ENCODE measurements around the gene CXCL13.
"Not testable (repeated sequence)": the region's sequence is repeated elsewhere in the genome, so short reads cannot be mapped to it uniquely, and the experiment has no call there.

CXCL13 gene

DNA sequence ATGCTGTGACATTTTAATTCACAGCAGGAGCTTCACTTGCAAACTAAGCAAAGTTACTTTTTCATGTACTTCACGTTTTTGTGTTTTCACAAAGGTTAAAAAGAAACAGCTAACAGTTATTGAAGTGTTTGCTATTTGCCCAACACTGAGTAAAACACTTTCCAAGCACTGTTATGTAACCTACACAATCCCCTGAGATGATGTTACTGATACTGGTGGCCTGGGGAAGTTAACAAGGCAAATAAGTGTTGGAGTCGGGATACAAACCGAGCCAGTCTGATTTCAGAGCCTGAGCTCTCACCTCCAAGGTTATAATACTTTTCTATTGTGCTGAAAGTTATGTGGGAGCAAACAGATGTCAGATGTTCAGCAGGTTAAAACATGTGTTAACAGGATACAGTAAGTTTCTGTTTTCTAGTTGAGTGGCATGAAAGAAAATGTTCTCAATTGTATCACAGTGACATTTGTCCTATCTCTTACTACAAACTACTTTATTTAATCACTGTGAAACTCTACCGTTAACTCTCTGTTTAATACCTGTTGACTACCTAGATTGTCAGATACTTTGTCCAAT lies 3.9 kb upstream of the CXCL13 start:
- no peak for DNase-seq (ENCODE audit: low read depth in 2 of 2)

DNA sequence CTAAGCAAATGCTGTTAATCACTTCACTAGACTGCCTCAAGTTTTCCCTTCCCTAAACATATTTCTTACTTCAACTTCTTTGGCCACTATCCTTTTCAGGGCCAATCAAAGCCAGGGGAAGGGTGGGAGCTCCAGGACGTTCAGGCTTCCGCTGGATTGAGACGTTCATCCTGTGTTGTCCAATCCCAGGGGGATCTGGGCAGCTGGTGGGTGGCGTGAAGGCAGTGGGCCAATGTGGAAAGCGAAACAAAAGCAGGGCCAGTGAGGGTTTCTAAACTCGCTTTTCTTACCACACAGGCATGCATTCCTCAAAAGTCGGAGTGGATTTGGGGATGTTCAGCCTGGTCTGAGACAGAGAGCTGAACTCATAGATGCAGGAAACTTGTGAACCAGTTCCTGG lies 7.6 kb downstream of the CXCL13 start:
- no peak for DNase-seq (ENCODE audit: low read depth in 2 of 2)

DNA sequence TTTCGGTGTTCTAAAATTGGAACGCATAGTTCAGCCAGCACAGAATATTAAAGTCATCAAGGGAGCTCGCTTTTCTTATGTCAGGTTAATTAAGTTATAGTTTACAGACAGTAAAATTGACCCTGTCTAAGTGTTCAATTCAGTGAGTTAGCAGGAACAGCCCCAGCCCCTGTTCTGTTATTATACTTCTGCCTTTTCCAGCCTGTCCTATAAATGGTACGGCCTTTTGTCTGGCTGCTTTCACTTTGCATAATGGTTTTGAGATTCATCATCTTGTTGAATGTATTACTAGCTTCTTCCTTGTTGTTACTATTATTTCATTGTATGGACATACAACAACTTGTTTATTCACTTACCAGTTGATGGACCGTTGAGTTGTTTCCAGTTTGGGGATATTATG lies 9.5 kb downstream of the CXCL13 start:
- no peak for DNase-seq (ENCODE audit: low read depth in 2 of 2)

DNA sequence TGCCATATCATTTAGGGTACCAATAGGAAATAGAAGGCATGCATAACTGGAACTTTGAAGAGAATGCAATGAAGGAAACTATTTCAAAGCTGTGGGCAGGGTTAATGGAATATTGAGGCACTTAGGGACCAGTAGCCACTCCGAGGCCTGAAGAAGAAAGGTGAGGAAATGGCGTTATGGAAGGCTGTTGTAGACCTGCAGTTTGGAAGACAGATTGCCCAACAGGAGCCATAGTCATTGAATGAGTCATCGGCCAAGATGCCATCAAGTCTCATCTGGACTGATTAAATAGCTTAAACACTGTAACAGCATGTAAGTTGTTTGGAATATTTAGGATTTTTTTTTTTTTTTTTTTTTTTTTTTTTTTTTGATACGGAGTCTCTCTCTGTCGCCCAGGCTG lies 11.6 kb downstream of the CXCL13 start:
- DNase-seq (ENCODE audit: low read depth in 2 of 2): no peak

DNA sequence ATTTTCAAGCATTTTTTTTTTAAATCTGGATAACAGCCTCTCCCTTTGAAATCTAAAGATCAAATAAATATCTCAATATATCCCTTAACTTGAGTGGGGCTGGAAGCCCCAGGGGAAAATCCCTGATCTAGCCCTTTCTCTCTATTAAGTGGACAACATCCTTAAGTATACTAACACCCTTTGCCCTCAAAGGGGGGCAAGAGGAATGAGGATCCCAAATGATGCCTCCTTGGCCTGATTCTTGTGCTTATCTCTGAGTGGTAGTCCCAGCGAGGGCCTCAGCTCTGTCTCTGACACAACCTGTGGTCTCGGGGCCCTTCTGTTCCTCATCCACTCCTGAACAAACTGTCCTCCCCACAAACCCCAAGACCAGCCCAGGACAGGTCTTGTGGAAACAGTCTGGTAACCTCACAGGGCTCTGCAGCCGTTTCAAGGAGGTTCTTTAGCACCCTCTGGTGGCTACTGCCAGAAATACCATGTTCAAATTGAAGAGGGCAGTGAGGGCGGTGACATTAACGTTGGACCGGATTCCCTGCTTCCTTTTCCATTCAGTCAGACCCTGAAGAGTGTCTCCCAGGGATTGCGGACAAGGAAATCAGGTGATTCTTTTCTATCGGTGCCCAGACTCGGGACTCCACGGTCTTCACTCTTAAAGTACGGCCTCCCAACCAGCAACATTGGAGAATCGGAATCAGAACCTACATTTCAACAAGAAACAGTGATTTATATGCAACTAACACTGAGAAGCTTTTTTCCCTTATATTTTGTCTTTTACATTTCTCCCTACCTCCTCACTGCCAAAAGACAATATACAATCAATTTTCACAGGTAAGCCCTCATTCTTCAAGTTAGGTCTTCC lies 13.0 kb downstream of the CXCL13 start:
- peak; percentile 33 to 53 for DNase-seq (ENCODE audit: low read depth in 2 of 2)

DNA sequence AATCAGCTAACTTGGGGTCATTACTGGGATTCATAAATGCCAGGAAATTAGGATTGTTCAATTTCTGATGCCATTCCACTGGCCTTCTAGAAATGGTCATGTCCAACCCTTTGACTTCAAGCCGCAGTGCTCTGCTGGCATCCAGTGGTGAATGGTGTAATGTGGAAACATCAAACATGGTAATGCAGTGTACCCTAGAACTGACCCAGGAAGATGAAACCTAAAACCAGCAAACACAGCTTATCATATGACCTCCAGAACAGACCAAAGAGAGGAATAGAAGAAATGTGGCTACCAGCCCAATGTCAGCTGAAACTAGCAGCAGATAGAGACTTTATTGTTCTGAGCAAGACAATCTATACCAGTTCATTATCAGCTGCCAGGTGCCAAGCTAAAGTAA lies 13.8 kb downstream of the CXCL13 start:
- no peak for DNase-seq (ENCODE audit: low read depth in 2 of 2)

DNA sequence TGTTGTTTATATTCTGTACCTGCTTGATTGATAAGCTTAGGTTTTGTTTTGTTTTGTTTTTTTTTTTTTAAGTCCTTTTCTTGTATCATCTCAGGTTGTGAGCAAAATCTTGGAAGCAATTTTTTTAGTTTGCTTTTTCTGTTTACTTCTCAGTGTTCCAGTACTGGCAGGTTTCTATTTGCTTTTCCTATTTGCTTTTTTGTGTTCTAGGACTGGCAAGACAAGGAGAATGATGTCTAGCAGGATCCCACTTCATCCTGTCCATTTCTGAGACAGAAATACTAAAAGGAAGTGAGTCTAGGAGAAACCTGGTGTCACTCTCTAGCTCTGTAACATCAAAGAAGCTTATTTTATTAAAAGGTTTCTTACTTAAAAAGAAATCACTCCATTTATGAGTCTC lies 15.6 kb downstream of the CXCL13 start:
- no peak for DNase-seq (ENCODE audit: low read depth in 2 of 2)

DNA sequence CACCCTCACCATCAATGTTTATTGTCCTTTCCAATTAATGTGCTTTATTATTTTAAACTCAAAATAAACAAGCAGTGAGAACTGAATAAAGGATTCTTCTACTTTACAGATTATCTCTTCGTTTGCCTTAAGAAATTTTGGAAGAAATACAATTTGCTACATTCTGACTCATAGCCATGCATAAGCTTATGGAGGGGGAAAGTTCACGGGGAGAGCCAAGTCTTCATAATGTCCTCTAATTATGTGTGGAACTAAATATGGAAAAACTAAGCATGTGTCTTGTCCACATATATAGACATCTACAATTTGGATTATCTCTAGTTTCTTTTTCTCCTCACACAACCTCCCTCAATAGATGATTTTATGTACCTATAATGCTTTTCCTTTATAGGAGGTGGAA lies 17.5 kb downstream of the CXCL13 start:
- no peak for DNase-seq (ENCODE audit: low read depth in 2 of 2)

DNA sequence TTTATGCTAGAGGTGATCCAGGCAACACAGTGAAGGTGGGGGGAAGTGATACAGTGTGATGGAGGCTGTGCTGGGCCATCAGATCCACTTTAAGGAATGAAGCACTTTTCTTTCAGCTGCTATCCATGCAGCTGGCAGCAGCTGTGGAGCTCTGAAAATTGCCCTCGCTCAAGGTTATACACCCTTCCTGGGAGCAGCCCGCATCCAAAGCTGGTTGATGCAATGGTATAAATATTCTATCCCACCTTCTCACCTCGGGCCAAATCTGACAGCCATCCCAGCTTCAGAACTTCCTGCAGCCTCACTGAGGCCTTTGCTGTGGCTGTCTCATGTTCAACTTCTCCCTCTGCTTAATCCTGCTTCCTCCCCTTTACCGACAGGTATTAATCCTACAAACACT lies 18.6 kb downstream of the CXCL13 start:
- no peak for DNase-seq (ENCODE audit: low read depth in 2 of 2)

DNA sequence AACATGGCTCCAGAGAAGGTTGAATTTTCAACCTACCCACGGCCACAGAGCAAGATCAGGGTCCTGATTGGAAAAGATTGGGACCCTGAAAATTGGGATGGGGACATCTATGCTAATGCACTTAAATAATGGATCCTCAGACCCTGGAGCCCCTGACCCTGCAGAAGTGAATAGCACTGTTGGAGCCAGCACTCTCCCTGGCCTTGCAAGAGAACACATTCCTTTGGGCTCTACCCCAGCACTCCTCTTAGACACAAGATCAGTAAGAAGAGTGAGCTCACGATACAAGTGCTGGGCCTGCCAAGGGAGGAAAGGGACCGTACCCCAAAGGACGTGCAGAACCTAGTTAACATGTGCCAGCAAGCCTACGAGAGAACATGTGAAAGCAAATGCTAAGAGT lies 19.9 kb downstream of the CXCL13 start:
- DNase-seq (ENCODE audit: low read depth in 2 of 2): no peak

DNA sequence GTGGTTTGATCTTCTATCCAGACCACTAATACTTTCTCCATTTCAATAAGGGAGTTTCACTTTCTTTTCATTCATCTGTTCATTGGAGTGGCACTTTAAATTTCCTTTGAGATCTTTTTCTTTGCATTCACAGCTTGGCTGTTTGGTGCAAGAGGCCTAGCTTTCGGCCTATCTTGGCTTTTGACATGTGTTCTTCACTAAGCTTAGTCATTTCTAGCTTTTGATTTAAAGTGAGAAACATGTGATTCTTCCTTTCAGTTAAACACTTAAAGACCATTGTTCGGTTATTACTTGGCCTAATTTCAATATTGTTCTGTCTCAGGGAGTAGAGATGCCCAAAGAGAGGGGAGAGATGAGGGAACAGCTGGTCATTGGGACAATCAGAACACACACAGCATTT lies 24.3 kb downstream of the CXCL13 start:
- DNase-seq (ENCODE audit: low read depth in 2 of 2): no peak

DNA sequence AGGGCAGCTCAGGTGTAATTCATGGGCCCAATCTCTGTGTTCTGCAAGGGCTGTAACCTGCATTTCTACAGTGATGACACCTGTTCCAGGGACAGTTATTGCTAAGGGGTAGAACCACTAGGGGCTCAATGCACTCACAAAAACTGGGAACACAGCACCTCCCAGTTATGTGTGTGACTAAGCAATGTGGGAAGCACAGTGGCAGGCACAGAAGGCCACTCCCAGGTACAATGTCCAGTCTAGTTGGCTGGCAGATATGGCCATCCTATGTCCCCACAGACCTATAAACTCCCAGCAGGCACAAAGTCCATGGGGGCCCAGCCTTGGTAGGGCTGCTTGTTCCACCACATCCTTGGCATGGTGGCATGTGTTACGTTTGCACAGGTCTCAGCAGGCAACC lies 25.7 kb downstream of the CXCL13 start:
- no peak for DNase-seq (ENCODE audit: low read depth in 2 of 2)

DNA sequence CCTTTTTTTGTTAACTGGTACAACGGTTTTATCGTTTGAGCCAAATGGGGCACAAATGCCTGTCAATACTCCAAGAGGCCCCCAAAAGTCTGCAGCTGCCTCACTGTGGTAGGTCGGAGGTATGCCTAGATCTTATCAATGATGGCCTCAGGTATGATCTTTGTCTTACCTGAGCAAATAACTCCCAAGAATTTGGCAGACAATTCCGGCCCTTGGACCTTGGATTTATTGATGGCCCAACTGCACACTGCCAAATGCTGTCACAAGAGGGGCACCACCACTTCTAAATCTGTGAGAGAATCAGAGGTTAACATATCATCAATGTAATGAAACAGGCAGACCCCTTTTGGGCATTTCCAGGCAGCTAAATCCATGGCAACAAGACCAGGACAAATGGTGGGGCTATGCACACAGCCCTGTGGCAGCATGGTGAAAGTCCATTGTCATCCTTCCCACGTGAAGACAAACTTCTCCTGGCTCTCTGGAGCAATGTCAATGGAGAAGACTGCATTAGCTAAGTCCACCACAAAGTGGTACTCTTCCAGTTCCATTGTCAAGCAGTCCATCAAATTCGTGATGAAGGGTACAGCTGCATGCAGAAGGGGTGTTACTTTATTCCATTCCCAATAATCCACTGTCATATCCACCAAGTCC lies 28.6 kb downstream of the CXCL13 start:
- no peak for DNase-seq (ENCODE audit: low read depth in 2 of 2)

DNA sequence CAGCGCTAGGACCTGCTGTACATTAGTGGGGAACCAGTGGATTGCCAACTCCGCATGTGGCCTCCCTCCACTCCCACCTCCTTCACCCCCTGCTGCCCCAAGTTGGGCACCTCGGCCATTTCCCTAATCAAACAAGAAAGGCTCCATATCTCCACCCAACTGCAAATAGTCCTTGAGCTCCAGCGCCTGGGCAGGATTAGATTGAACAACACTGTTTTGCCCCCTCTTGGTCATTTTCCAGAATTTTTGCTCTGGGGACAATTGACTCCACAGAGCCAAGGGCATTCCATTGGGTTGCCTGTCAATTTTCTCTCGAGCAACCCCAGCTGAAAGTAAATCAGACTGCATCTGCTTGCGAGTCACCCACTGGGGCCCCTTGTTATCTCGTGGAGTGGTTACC lies 29.6 kb downstream of the CXCL13 start:
- DNase-seq (ENCODE audit: low read depth in 2 of 2): no peak

DNA sequence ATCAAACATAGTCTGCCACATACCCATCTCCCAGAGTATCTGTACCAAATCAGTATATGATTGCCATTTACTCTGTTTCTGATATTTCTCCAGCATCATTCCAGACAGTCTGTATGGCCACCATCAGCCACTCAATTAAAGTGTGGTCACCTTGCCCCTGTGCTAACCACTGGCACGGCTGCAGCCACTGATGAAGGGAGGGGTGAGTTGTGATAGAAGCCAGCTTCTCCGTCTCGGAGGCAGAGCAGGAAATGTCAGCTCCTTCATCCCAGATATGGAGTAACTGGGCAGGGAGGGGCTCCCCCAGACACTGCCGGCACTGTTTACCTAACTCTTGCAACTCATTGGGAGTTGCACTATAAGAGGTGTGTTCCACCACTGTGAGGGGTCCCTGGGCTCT lies 30.3 kb downstream of the CXCL13 start:
- DNase-seq (ENCODE audit: low read depth in 2 of 2): no peak

DNA sequence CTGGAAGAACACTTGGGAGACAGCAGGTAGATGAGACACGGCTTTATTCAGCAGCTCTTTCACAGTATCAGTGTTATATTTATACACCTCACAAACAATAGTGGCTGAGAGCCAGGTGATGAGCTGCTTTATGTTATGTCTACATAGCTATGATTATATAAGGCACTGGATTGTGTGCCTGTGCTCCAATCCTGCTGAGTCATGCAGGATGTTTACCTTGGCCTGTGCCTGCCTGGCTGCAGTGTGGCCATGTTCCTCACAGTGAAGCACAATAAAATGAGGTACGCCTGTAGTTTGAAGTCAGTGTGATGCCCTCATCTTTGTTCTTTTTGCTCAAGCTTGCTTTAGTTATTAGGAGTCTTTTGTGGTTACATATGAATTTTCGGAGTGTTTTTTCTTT lies 31.3 kb downstream of the CXCL13 start:
- no peak for DNase-seq (ENCODE audit: low read depth in 2 of 2)

DNA sequence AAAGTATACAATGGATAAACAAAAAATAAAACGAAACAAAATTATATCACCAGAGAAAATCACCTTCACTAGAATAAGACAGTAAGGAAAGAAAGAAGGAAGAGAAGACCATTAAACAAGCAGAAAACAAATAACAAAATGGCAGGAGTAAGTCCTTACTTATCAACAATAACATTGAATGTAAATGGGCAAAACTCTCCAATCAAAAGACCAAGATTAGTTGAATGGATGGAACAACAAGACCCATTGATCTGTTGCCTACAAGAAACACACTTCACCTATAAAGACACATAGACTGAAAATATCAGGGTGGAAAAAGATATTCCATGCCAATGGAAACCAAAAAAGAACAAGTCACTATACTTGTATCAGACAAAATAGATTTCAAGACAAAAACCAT lies 38.4 kb downstream of the CXCL13 start:
- DNase-seq (ENCODE audit: low read depth in 2 of 2): not testable (repeated sequence)

DNA sequence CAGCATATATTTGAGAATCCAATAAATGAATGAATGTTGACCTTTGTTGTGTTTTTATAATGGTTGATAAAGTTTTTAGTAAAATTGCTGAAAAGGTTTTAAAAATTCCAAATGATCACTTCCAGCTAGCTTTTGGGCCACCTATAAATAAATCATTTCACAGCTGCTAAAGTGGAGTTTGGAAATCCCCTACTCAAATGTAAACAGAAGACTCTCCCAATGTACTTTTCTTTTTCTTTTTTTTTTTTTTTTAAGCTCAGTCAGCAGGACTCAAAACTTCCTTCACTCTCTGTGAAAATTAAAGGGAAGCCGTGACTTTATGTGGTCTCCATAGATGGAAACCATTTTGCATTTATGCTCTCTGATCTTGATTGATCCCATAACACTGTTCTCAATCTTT lies 45.2 kb downstream of the CXCL13 start:
- DNase-seq (ENCODE audit: low read depth in 2 of 2): no peak

DNA sequence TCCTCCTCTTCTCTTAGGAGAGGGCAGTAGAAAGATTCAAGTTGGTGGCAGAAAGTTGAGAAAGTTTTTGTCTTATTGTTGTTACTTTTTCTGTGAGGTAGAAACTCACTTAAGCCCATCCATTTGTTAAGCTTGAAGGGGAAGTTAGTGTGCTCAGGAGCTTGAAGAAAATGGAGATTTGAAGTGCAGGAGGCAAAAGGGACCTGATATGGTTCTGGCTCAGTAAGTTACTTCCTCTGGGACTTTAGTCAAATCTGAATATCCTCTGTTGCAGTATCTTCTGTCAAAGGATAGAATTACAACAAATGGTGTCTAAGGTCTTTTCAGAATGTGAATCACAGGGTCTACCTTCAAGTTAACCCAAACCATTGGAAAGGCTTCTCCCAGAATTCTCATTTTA lies 46.2 kb downstream of the CXCL13 start:
- no peak for DNase-seq (ENCODE audit: low read depth in 2 of 2)

DNA sequence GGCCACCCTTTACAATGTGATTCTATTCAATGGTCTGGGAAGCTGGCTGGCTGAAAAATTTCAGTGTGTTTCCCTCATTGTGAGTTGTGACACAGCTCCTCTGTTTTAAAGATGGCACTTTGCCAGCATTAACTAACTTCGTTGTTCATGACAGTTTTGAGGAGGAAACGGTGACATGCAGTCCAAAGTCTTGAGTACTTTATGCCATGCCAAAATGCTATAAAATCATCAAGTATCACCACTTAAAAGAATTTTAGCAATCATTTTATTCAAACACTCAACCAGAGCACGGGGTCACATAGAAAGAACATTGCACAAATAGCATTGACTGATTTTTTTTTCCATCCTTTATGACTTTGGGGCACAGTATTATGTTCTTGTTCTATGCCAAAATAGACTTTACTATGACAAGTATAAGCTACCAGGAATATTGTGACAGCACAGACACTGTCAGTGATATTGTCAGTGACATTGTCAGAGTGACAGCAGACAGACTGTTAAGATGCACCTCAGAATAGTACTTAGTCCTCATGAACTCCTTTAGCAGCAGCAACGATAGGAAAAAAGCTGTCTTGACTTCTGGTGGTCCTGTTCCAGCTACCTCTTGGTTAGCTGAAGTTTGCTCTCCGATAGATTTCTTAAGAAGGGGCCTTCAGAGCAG lies 46.7 kb downstream of the CXCL13 start:
- DNase-seq (ENCODE audit: low read depth in 2 of 2): no peak

DNA sequence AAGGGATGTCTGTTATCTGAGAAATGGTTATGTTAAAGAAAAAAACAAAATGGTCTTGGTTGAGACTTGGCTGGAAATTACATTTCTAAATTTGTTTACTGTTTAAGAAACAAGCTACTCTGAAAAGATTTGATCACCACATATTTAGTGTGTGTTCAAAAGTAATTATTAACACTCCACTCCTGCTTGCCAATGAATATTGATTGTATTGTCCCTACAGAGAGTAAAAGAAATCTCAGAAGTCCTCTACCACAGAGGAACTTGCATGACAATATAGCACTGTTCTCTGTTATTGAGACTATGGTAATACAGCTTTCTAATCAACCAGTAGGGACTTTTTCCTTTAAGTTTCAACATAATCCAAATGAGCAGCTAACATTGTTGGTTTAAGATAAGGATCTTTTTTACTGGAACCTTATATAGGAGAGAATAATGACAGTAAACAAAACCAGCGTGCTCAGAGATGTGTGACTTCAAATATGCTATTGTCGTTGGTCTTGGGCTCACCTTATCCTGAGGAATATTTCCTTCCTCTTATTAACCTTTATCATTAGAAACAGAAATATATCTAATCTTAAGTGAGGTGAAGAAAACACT lies 47.6 kb downstream of the CXCL13 start:
- DNase-seq (ENCODE audit: low read depth in 2 of 2): no peak

DNA sequence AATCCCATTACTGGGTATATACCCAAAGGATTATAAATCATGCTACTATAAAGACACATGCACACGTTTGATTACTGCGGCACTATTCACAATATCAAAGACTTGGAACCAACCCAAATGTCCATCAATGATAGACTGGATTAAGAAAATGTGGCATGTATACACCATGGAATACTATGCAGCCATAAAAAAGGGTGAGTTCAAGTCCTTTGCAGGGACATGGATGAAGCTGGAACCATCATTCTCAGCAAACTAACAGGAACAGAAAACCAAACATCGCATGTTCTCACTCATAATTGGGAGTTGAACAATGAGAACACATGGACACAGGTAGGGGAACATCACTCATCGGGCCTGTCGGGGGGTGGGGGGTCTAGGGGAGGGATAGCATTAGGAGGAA lies 54.7 kb downstream of the CXCL13 start:
- not testable (repeated sequence) for DNase-seq (ENCODE audit: low read depth in 2 of 2)

Measured in activated CD4-positive, alpha-beta T cell treated with anti-CD3 and anti-CD28 coated beads for 24 hours (primary cell).